Endodermal cell (in vitro differentiated cells): ENCODE data around the gene ATXN7L3. TPM values are rescaled to one million over a fixed set of nuclear protein-coding genes. Genes with fewer than 3 reads are reported as not detected.
"Not testable (repeated sequence)": the region's sequence is repeated elsewhere in the genome, so short reads cannot be mapped to it uniquely, and the experiment has no call there.

Experiments used
- DNase-seq: peaks from one replicate; pipeline ENCODE4 v3.0.0-alpha.2; 2017
- H3K27ac ChIP-seq: 2 replicates; pipeline ENCODE4 v1.5.1; 2013; ENCODE audit warnings: mild to moderate bottlenecking, low read depth, low read length, moderate library complexity
- H3K27me3 ChIP-seq: 2 replicates; pipeline ENCODE4 v1.6.1; 2013; ENCODE audit warnings: mild to moderate bottlenecking, low read length, moderate library complexity; ENCODE audit not compliant: insufficient read depth, control insufficient read depth, poor library complexity, severe bottlenecking
- H3K36me3 ChIP-seq: 2 replicates; pipeline ENCODE4 v1.7.0; 2013; ENCODE audit warnings: mild to moderate bottlenecking, low read length, moderate library complexity; ENCODE audit not compliant: control insufficient read depth, insufficient read depth
- H3K4me1 ChIP-seq: one replicate; pipeline ENCODE4 v1.7.0; 2013; ENCODE audit warnings: low read length; ENCODE audit not compliant: control insufficient read depth, insufficient read depth
- H3K4me3 ChIP-seq: 2 replicates; pipeline ENCODE4 v1.5.1; 2013; ENCODE audit warnings: mild to moderate bottlenecking, low read length, moderate library complexity
- H3K9ac ChIP-seq: 2 replicates; pipeline ENCODE4 v1.6.1; 2013; ENCODE audit warnings: mild to moderate bottlenecking, low read length, moderate library complexity; ENCODE audit not compliant: poor library complexity, severe bottlenecking; ENCODE audit errors: extremely low read depth
- H3K9me3 ChIP-seq: 2 replicates; pipeline ENCODE4 v1.6.1; 2013; ENCODE audit warnings: mild to moderate bottlenecking, low read length, moderate library complexity; ENCODE audit not compliant: control insufficient read depth
- H3K27ac Mint-ChIP-seq: 2 replicates; pipeline ENCODE4 v1.8.0; 2020; ENCODE audit warnings: mixed read lengths
- H3K27me3 Mint-ChIP-seq: 2 replicates; pipeline ENCODE4 v1.8.0; 2021; ENCODE audit warnings: mild to moderate bottlenecking, mixed read lengths; ENCODE audit not compliant: insufficient read depth
- H3K36me3 Mint-ChIP-seq: 2 replicates; pipeline ENCODE4 v1.8.0; 2020; ENCODE audit warnings: low read depth, mixed read lengths
- H3K4me1 Mint-ChIP-seq: 2 replicates; pipeline ENCODE4 v1.8.0; 2020; ENCODE audit warnings: mixed read lengths
- H3K4me3 Mint-ChIP-seq: 2 replicates; pipeline ENCODE4 v1.8.0; 2020; ENCODE audit warnings: mild to moderate bottlenecking, moderate library complexity, mixed read lengths
- H3K9me3 Mint-ChIP-seq: 2 replicates; pipeline ENCODE4 v1.8.0; 2020; ENCODE audit warnings: mild to moderate bottlenecking, mixed read lengths
- CTCF ChIP-seq: fragments of 200-600 bp; sonication (generic); conservative IDR thresholded peaks from 2 replicates; pipeline ENCODE4 v1.5.0; 2021; ENCODE audit warnings: antibody characterized with exemption, mild to moderate bottlenecking
- WGBS, 2 experiments: methylation state at CpG; one replicate each; pipeline versions ENCODE4 v1.1.5 to v1.1.7; 2013; ENCODE audit warnings: missing lambda C conversion rate in 2 of 2, mixed read lengths in 1 of 2; ENCODE audit not compliant: insufficient coverage in 1 of 2, insufficient read length in 1 of 2; 5-methylcytosine and 5-hydroxymethylcytosine counted together
- total RNA-seq, 2 donors: library from RNA; stranded (reverse); fragmentation: NEBNext Ultra II Directional in 1 of 2; extraction: Animal tissue kit (Norgen Biotek cat#: 25700) in 1 of 2; gene quantifications; 2 replicates in 1 of 2; 3 replicates in 1 of 2; pipeline ENCODE4 v1.2.1, GENCODE V29; 2021

Gene ATXN7L3
- total RNA-seq, 2 donors from 2014 or later, result 118 to 144 TPM

GRCh38 chr17:44149750-44150329 is 49.8 kb downstream of the ATXN7L3 start:
- DNase-seq, result no peak
- no peaks in the 10 kb centered on the region for H3K27me3 Mint-ChIP-seq
- no peak overlapping the region for H3K4me3 Mint-ChIP-seq
- H3K36me3 ChIP-seq, result peaks cover 56% of the 10 kb centered on the region
- no peaks in the 10 kb centered on the region for H3K9me3 Mint-ChIP-seq
- no peaks in the 10 kb centered on the region for H3K27me3 ChIP-seq
- no peaks in the 10 kb centered on the region for H3K9me3 ChIP-seq
- peak overlapping the region; percentile 77 for H3K27ac Mint-ChIP-seq
- H3K36me3 Mint-ChIP-seq, result peaks cover 53% of the 10 kb centered on the region
- H3K27ac ChIP-seq, result no peak overlapping the region
- TF ChIP-seq CTCF, result no peak
- peaks cover 37% of the 10 kb centered on the region for H3K4me1 Mint-ChIP-seq
- WGBS, 2 experiments, result 97 to 100% methylated on average over 3 to 4 of the region's 4 CpGs
- no peak overlapping the region for H3K9ac ChIP-seq
- peaks cover 25% of the 10 kb centered on the region for H3K4me1 ChIP-seq
- H3K4me3 ChIP-seq, result no peak overlapping the region

GRCh38 chr17:44149066-44149465 is 50.6 kb downstream of the ATXN7L3 start:
- H3K36me3 Mint-ChIP-seq, result peaks cover 46% of the 10 kb centered on the region
- H3K27ac Mint-ChIP-seq, result peak overlapping the region; percentile 77
- peaks cover 25% of the 10 kb centered on the region for H3K4me1 ChIP-seq
- H3K4me1 Mint-ChIP-seq, result peaks cover 39% of the 10 kb centered on the region
- H3K36me3 ChIP-seq, result peaks cover 50% of the 10 kb centered on the region
- not testable (repeated sequence) for H3K27me3 Mint-ChIP-seq, H3K9me3 Mint-ChIP-seq, H3K9ac ChIP-seq, H3K4me3 ChIP-seq, DNase-seq, H3K9me3 ChIP-seq, H3K4me3 Mint-ChIP-seq, H3K27ac ChIP-seq, H3K27me3 ChIP-seq
- 90% methylated on average over 3 of the region's 3 CpGs; no CpG with 5 or more reads in 1 of the 2 experiments for WGBS, 2 experiments

- Histone ChIP-seq H3K27me3 (no peaks in the 10 kb centered on the region), H3K36me3 (peaks cover 40% of the 10 kb centered on the region), H3K9ac (no peak overlapping the region), H3K4me3 (no peak overlapping the region), H3K4me1 (peaks cover 25% of the 10 kb centered on the region), H3K9me3 (no peaks in the 10 kb centered on the region), H3K27ac (no peak overlapping the region)
- no peak for DNase-seq
- WGBS, 2 experiments, result 89 to 92% methylated on average over 2 to 4 of the region's 4 CpGs
- TF ChIP-seq CTCF, result no peak
- H3K36me3 Mint-ChIP-seq, result peaks cover 41% of the 10 kb centered on the region
- no peaks in the 10 kb centered on the region for H3K27me3 Mint-ChIP-seq
- H3K4me3 Mint-ChIP-seq, result no peak overlapping the region
- no peaks in the 10 kb centered on the region for H3K9me3 Mint-ChIP-seq
- peak overlapping the region; percentile 26 for H3K27ac Mint-ChIP-seq
- peaks cover 40% of the 10 kb centered on the region for H3K4me1 Mint-ChIP-seq
These were observed 51.9 kb downstream of the ATXN7L3 start for GRCh38 chr17:44147812-44148211.
